Activated CD8-positive, alpha-beta T cell treated with anti-CD3 and anti-CD28 coated beads, Interleukin-2, amount 10 ng/mL, durations not matched to agents 7 days and 5 days (primary cell): ENCODE data around the gene PDE4A. TPM values are rescaled to one million over a fixed set of nuclear protein-coding genes. Genes with fewer than 3 reads are reported as not detected.

Source experiments
- ATAC-seq: fragments of 150-1000 bp; cut with Tn5 transposase; one replicate; pipeline ENCODE4 v1.10.0; 2021; ENCODE audit warnings: moderate library complexity
- CTCF ChIA-PET: fragments of 350-600 bp; sonication (Branson Sonifier 250); formaldehyde crosslinking; loops from one replicate; lab custom pipeline; 2021; ENCODE audit warnings: antibody characterized with exemption; lab: Charles Lee
- POLR2A ChIA-PET: fragments of 350-600 bp; sonication (Branson Sonifier 250); formaldehyde crosslinking; loops from one replicate; lab custom pipeline; 2021; ENCODE audit warnings: antibody characterized with exemption; lab: Charles Lee
- DNase-seq: peaks from one replicate; pipeline ENCODE4 v3.0.0-alpha.2; 2020
- H3K27ac Mint-ChIP-seq: one replicate; pipeline ENCODE4 v1.8.0; 2021; ENCODE audit warnings: mild to moderate bottlenecking, mixed read lengths
- H3K27me3 Mint-ChIP-seq: one replicate; pipeline ENCODE4 v1.8.0; 2021; ENCODE audit warnings: low read depth, mixed read lengths
- H3K36me3 Mint-ChIP-seq: one replicate; pipeline ENCODE4 v1.8.0; 2021; ENCODE audit warnings: low read depth, mixed read lengths
- H3K4me1 Mint-ChIP-seq: one replicate; pipeline ENCODE4 v1.8.0; 2021; ENCODE audit warnings: low read depth, mixed read lengths
- H3K4me3 Mint-ChIP-seq: one replicate; pipeline ENCODE4 v1.8.0; 2021; ENCODE audit warnings: mild to moderate bottlenecking, mixed read lengths
- H3K9me3 Mint-ChIP-seq: one replicate; pipeline ENCODE4 v1.8.0; 2022; ENCODE audit warnings: mixed read lengths; ENCODE audit not compliant: insufficient read depth
- total RNA-seq, 2 experiments: library from RNA; stranded (reverse); gene quantifications; one replicate each; pipeline ENCODE4 v1.2.3, GENCODE V29; 2021

The PDE4A gene
- total RNA-seq, 2 experiments from 2014 or later = 54.2 to 56.0 TPM

GRCh38 chr19:10424011-10424637 is 3.8 kb downstream of the PDE4A start:
- ATAC-seq (peak; percentile 12), DNase-seq (peak; percentile 74)
- CTCF ChIA-PET = interaction anchor here (0.8 to 27.0 kb wide), 9 partner anchors 12 to 320 kb away, joined by 3 to 1132 read pairs (median 4); partner anchors contain the start of genes CDC37 and PDE4A
- H3K27ac Mint-ChIP-seq = peak overlapping the region; percentile 84
- POLR2A ChIA-PET = interaction anchor here (0.6 to 3.6 kb wide), 6 partner anchors 13 to 163 kb away, joined by 3 to 30 read pairs (median 6); partner anchors contain the start of gene CDC37
- H3K4me3 Mint-ChIP-seq = peak overlapping the region; percentile 77
- H3K36me3 Mint-ChIP-seq = peaks cover 37% of the 10 kb centered on the region
- peaks cover 2% of the 10 kb centered on the region for H3K27me3 Mint-ChIP-seq
- H3K9me3 Mint-ChIP-seq = no peaks in the 10 kb centered on the region
- H3K4me1 Mint-ChIP-seq = peaks cover 84% of the 10 kb centered on the region

GRCh38 chr19:10427169-10427568 is 6.8 kb downstream of the PDE4A start:
- DNase-seq (no peak), ATAC-seq (no peak)
- Mint-ChIP-seq H3K4me1 (peaks cover 92% of the 10 kb centered on the region), H3K9me3 (no peaks in the 10 kb centered on the region), H3K27me3 (peaks cover 2% of the 10 kb centered on the region), H3K4me3 (no peak overlapping the region), H3K27ac (peak overlapping the region; percentile 98), H3K36me3 (peaks cover 40% of the 10 kb centered on the region)
- ChIA-PET CTCF (interaction anchor here (1.0 to 27.0 kb wide), 6 partner anchors 9 to 158 kb away, joined by 3 to 1132 read pairs (median 6); partner anchors contain the start of genes CDC37, ICAM1 and PDE4A), POLR2A (interaction anchor here (1.0 to 3.0 kb wide), 4 partner anchors 9 to 23 kb away, joined by 3 to 25 read pairs (median 10); no protein-coding TSS in a partner anchor)

GRCh38 chr19:10428996-10429381 is 8.7 kb downstream of the PDE4A start:
- ATAC-seq (no peak), DNase-seq (no peak)
- Mint-ChIP-seq H3K36me3 (peaks cover 43% of the 10 kb centered on the region), H3K4me1 (peaks cover 89% of the 10 kb centered on the region), H3K9me3 (no peaks in the 10 kb centered on the region), H3K27me3 (peaks cover 2% of the 10 kb centered on the region), H3K4me3 (no peak overlapping the region), H3K27ac (peak overlapping the region; percentile 98)
- POLR2A ChIA-PET = interaction anchor here (1.2 to 3.0 kb wide), 5 partner anchors 11 to 25 kb away, joined by 6 to 25 read pairs (median 13); partner anchors contain the start of gene CDC37
- CTCF ChIA-PET = interaction anchor here (1.6 to 27.0 kb wide), 3 partner anchors 19 to 160 kb away, joined by 4 to 1132 read pairs (median 4); partner anchors contain the start of genes CDC37 and PDE4A

GRCh38 chr19:10430505-10431253 is 10.3 kb downstream of the PDE4A start:
- no peaks in the 10 kb centered on the region for H3K9me3 Mint-ChIP-seq
- H3K4me3 Mint-ChIP-seq = peak overlapping the region; percentile 84
- ATAC-seq (peak; percentile 7), DNase-seq (no peak)
- peak overlapping the region; percentile 98 for H3K27ac Mint-ChIP-seq
- CTCF ChIA-PET = interaction anchor here (1.2 to 27.0 kb wide), 2 partner anchors 21 to 42 kb away, joined by 5 to 1132 read pairs; partner anchors contain the start of genes CDC37 and PDE4A
- peaks cover 84% of the 10 kb centered on the region for H3K4me1 Mint-ChIP-seq
- H3K27me3 Mint-ChIP-seq = peaks cover 2% of the 10 kb centered on the region
- H3K36me3 Mint-ChIP-seq = peaks cover 37% of the 10 kb centered on the region
- POLR2A ChIA-PET = interaction anchor here (0.8 kb wide), 1 partner anchor 13 kb away, joined by 3 read pairs; no protein-coding TSS in a partner anchor

GRCh38 chr19:10431254-10431942 is 11.1 kb downstream of the PDE4A start:
- POLR2A ChIA-PET = interaction anchor here (1.4 kb wide), 1 partner anchor 10 kb away, joined by 4 read pairs; no protein-coding TSS in a partner anchor
- peak; percentile 74 for DNase-seq
- peaks cover 84% of the 10 kb centered on the region for H3K4me1 Mint-ChIP-seq

GRCh38 chr19:10431943-10432735 is 11.8 kb downstream of the PDE4A start:
- ChIA-PET POLR2A (interaction anchor here (1.4 kb wide), 1 partner anchor 11 kb away, joined by 4 read pairs; no protein-coding TSS in a partner anchor), CTCF (interaction anchor here (1.2 to 27.0 kb wide), 3 partner anchors 22 to 47 kb away, joined by 4 to 1132 read pairs (median 5); partner anchors contain the start of genes CDC37 and PDE4A)
- ATAC-seq = peak; percentile 46
- Mint-ChIP-seq H3K9me3 (no peaks in the 10 kb centered on the region), H3K27ac (peak overlapping the region; percentile 95), H3K27me3 (peaks cover 2% of the 10 kb centered on the region), H3K4me3 (peak overlapping the region; percentile 84), H3K4me1 (peaks cover 78% of the 10 kb centered on the region), H3K36me3 (peaks cover 35% of the 10 kb centered on the region)
- DNase-seq = peak; percentile 73

More at GRCh38 chr19:10431254-10431942, 11.1 kb downstream of the PDE4A start:
- CTCF ChIA-PET = interaction anchor here (1.2 to 27.0 kb wide), 2 partner anchors 22 to 43 kb away, joined by 5 to 1132 read pairs; partner anchors contain the start of genes CDC37 and PDE4A
- Mint-ChIP-seq H3K36me3 (peaks cover 37% of the 10 kb centered on the region), H3K27ac (peak overlapping the region; percentile 95), H3K9me3 (no peaks in the 10 kb centered on the region), H3K4me3 (peak overlapping the region; percentile 84), H3K27me3 (peaks cover 2% of the 10 kb centered on the region)
- ATAC-seq = peak; percentile 16

GRCh38 chr19:10432736-10433130 is 12.4 kb downstream of the PDE4A start:
- Mint-ChIP-seq H3K36me3 (peaks cover 31% of the 10 kb centered on the region), H3K4me3 (peak overlapping the region; percentile 43), H3K4me1 (peaks cover 72% of the 10 kb centered on the region), H3K27me3 (peaks cover 2% of the 10 kb centered on the region), H3K27ac (no peak overlapping the region), H3K9me3 (no peaks in the 10 kb centered on the region)
- DNase-seq (no peak), ATAC-seq (no peak)
- CTCF ChIA-PET = interaction anchor here (2.1 to 27.0 kb wide), 2 partner anchors 23 to 46 kb away, joined by 4 to 1132 read pairs; partner anchors contain the start of genes CDC37 and PDE4A
- POLR2A ChIA-PET = interaction anchor here (1.4 kb wide), 1 partner anchor 11 kb away, joined by 4 read pairs; no protein-coding TSS in a partner anchor

- ATAC-seq (no peak), DNase-seq (no peak)
- no peak overlapping the region for H3K4me3 Mint-ChIP-seq
- ChIA-PET POLR2A (no interaction called here), CTCF (interaction anchor here (2.1 to 27.0 kb wide), 2 partner anchors 23 to 46 kb away, joined by 4 to 1132 read pairs; partner anchors contain the start of genes CDC37 and PDE4A)
- no peaks in the 10 kb centered on the region for H3K9me3 Mint-ChIP-seq
- H3K27ac Mint-ChIP-seq = peak overlapping the region; percentile 50
- H3K36me3 Mint-ChIP-seq = peaks cover 28% of the 10 kb centered on the region
- peaks cover 68% of the 10 kb centered on the region for H3K4me1 Mint-ChIP-seq
- H3K27me3 Mint-ChIP-seq = peaks cover under 1% of the 10 kb centered on the region
Observed at GRCh38 chr19:10433131-10433536, 12.8 kb downstream of the PDE4A start.

GRCh38 chr19:10439588-10439987 is 19.2 kb downstream of the PDE4A start:
- ChIA-PET CTCF (no interaction called here), POLR2A (no interaction called here)
- Mint-ChIP-seq H3K36me3 (peaks cover 8% of the 10 kb centered on the region), H3K27me3 (no peaks in the 10 kb centered on the region), H3K4me1 (peaks cover 21% of the 10 kb centered on the region), H3K4me3 (no peak overlapping the region), H3K9me3 (no peaks in the 10 kb centered on the region), H3K27ac (no peak overlapping the region)
- DNase-seq (no peak), ATAC-seq (no peak)

GRCh38 chr19:10442698-10443097 is 22.4 kb downstream of the PDE4A start:
- Mint-ChIP-seq H3K27me3 (no peaks in the 10 kb centered on the region), H3K4me1 (peaks cover 9% of the 10 kb centered on the region), H3K4me3 (no peak overlapping the region), H3K36me3 (peaks cover 19% of the 10 kb centered on the region), H3K27ac (no peak overlapping the region), H3K9me3 (no peaks in the 10 kb centered on the region)
- CTCF ChIA-PET = no interaction called here
- DNase-seq (no peak), ATAC-seq (no peak)
- POLR2A ChIA-PET = interaction anchor here (0.6 kb wide), 1 partner anchor 31 kb away, joined by 3 read pairs; no protein-coding TSS in a partner anchor
